Heart right ventricle (tissue), 16 donors: ENCODE measurements around the gene CLTA. TPM values are rescaled to one million over a fixed set of nuclear protein-coding genes. Genes with fewer than 3 reads are reported as not detected.
A peak's percentile ranks its signal among the peaks of the same experiment; 100 is the strongest.

Experiments used
- ATAC-seq, 8 donors: fragments of 200-7000 bp; cut with Tn5 transposase; one replicate each; pipeline ENCODE4 v1.9.1; 2020; ENCODE audit warnings: mild to moderate bottlenecking in 8 of 8, moderate library complexity in 8 of 8, moderate number of reproducible peaks in 1 of 8
- DNase-seq, 2 donors: peaks; one replicate each; pipeline ENCODE4 v3.0.0-alpha.2; 2020
- H3K27ac ChIP-seq, 10 donors: fragments of 200-600 bp; sonication (generic) in 2 of 10; one replicate each; pipeline versions ENCODE4 v1.5.0 to v1.8.0; 2020 to 2022; ENCODE audit warnings: mild to moderate bottlenecking in 3 of 10
- H3K27me3 ChIP-seq, 7 donors: fragments of 200-600 bp; one replicate each; pipeline ENCODE4 v1.8.0; 2021 to 2022; ENCODE audit warnings: mild to moderate bottlenecking in 2 of 7
- H3K36me3 ChIP-seq, 9 donors: fragments of 200-600 bp; sonication (generic) in 1 of 9; one replicate each; pipeline versions ENCODE4 v1.5.0 to v1.8.0; 2020 to 2022; ENCODE audit warnings: mild to moderate bottlenecking in 2 of 9
- H3K4me1 ChIP-seq, 9 donors: fragments of 200-600 bp; sonication (generic) in 1 of 9; one replicate each; pipeline versions ENCODE4 v1.5.0 to v1.8.0; 2020 to 2022; ENCODE audit warnings: mild to moderate bottlenecking in 4 of 9
- H3K4me3 ChIP-seq, 10 donors: fragments of 200-600 bp; sonication (generic) in 2 of 10; one replicate each; pipeline versions ENCODE4 v1.5.0 to v1.8.0; 2020 to 2022; ENCODE audit warnings: mild to moderate bottlenecking in 7 of 10, moderate library complexity in 2 of 10
- H3K9me3 ChIP-seq, 11 donors: fragments of 200-600 bp in 10 of 11; sonication (generic) in 2 of 11; one replicate each; pipeline versions ENCODE4 v1.5.0 to v1.8.0; 2013 to 2022; ENCODE audit warnings: mild to moderate bottlenecking in 2 of 11, control low read depth in 1 of 11, moderate library complexity in 1 of 11
- WGBS, 2 donors: extraction: QIAGEN DNeasy Blood & Tissue Kit; methylation state at CpG; one replicate each; pipeline ENCODE4 v1.1.7; 2013; ENCODE audit warnings: inconsistent platforms in 1 of 2; 5-methylcytosine and 5-hydroxymethylcytosine counted together
- intact Hi-C, 10 donors: fragments of 100-400 bp; cut with DNase I; formaldehyde crosslinking; loops; one replicate each; pipeline versions ENCODE4 v1.11.1 to v1.14.2; 2022
- long read RNA-seq, 3 donors: library from polyadenylated mRNA; unstranded; transcript quantifications; one replicate each; pipeline ENCODE4 v2.0.0, GENCODE V29; 2020 to 2021
- polyA plus RNA-seq, 2 donors: library from polyadenylated mRNA; stranded (reverse); fragments of 200-250 nt; gene quantifications; one replicate each; pipeline ENCODE4 v1.2.3, GENCODE V29; 2013
- total RNA-seq, 10 donors: library from RNA; stranded (reverse); fragmentation: NEBNext Ultra II Directional in 3 of 10; extraction: Animal tissue kit (Norgen Biotek cat#: 25700) in 3 of 10; gene quantifications; one replicate each; pipeline versions ENCODE4 v1.2.1 to v1.2.4, GENCODE V29; 2021 to 2023
- TF ChIP-seq, protein P1 (sequence below), 9 donors: fragments of 200-600 bp; sonication (generic) in 2 of 9; IDR thresholded peaks; one replicate each; pipeline versions ENCODE4 v1.5.0 to v1.8.0; 2021 to 2022; ENCODE audit warnings: antibody characterized with exemption in 9 of 9, mild to moderate bottlenecking in 5 of 9, moderate library complexity in 1 of 9
- donor health status: Arrhythmogenic right ventricular cardiomyopathy.
- donor health status: ischemic (EF 13 %, LVEDD 7.1; RV severe dilation, severe dysfunction).
- donor health status: healthy with polysubstance abuse.
- donor health status: DM: no; HTN: yes; CAD: no.
- donor health status: DM: no; HTN: no; CAD: no.
- donor health status: ischemic (EF 25% LVEDD 6.9; RV normal size, moderate dysfunction).
- donor health status: ischemic (EF 25% LVEDD 5.7; RV mildly dilated, moderate dysfunction).
- donor health status: healthy.
- donor health status: DM: yes; HTN: yes; CAD: no.
- donor health status: Ischemic cardiomyopathy.
- donor health status: ischemic (EF 35%, LVEDD 5.7; RV mildly dilated, moderate dysfunction).
- donor health status: nonischemic (EF 11% LVEDD 7.7; RV severe dilation, severe dysfunction).
- donor health status: DM: yes; HTN: yes; CAD: no.
- donor health status: PGD.
- donor health status: ischemic (EF 29% LVEDD 5.4; RV normal size, mild dysfunction).
- donor health status: nonischemic (EF 23%, LVEDD 6.1; RV moderate dilation, normal function).

The CLTA gene, protein sequence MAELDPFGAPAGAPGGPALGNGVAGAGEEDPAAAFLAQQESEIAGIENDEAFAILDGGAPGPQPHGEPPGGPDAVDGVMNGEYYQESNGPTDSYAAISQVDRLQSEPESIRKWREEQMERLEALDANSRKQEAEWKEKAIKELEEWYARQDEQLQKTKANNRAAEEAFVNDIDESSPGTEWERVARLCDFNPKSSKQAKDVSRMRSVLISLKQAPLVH
- 10 to 100 TPM; 44.5 to 80.4 (median 48.8) TPM for total RNA-seq
- 100 to 1,000 TPM in 1 of 2 donors, 10 to 100 TPM in 1; 34.3 to 138 TPM for polyA plus RNA-seq
- long read RNA-seq, donor 1, transcript CLTA-202 (5 exons, 1,073 nt): major isoform, 48 of 66 reads
- long read RNA-seq, donor 1, transcript CLTA-207 (6 exons, 1,102 nt): minor isoform, 9 of 66 reads
- long read RNA-seq, donor 1, partial matches to known transcripts: 3 of 66 reads
- long read RNA-seq, donor 1, other reads (novel, unspliced or antisense): 6 of 66 reads
- long read RNA-seq, donor 2, transcript CLTA-202 (5 exons, 1,073 nt): major isoform, 42 of 54 reads
- long read RNA-seq, donor 2, transcript CLTA-207 (6 exons, 1,102 nt): minor isoform, 5 of 54 reads
- long read RNA-seq, donor 2, partial matches to known transcripts: 1 of 54 reads
- long read RNA-seq, donor 2, other reads (novel, unspliced or antisense): 6 of 54 reads
- long read RNA-seq, donor 3, transcript CLTA-207 (6 exons, 1,102 nt): minor isoform, 12 of 61 reads
- long read RNA-seq, donor 3, transcript CLTA-202 (5 exons, 1,073 nt): major isoform, 39 of 61 reads
- long read RNA-seq, donor 3, partial matches to known transcripts: 3 of 61 reads
- long read RNA-seq, donor 3, other reads (novel, unspliced or antisense): 5 of 61 reads

DNA sequence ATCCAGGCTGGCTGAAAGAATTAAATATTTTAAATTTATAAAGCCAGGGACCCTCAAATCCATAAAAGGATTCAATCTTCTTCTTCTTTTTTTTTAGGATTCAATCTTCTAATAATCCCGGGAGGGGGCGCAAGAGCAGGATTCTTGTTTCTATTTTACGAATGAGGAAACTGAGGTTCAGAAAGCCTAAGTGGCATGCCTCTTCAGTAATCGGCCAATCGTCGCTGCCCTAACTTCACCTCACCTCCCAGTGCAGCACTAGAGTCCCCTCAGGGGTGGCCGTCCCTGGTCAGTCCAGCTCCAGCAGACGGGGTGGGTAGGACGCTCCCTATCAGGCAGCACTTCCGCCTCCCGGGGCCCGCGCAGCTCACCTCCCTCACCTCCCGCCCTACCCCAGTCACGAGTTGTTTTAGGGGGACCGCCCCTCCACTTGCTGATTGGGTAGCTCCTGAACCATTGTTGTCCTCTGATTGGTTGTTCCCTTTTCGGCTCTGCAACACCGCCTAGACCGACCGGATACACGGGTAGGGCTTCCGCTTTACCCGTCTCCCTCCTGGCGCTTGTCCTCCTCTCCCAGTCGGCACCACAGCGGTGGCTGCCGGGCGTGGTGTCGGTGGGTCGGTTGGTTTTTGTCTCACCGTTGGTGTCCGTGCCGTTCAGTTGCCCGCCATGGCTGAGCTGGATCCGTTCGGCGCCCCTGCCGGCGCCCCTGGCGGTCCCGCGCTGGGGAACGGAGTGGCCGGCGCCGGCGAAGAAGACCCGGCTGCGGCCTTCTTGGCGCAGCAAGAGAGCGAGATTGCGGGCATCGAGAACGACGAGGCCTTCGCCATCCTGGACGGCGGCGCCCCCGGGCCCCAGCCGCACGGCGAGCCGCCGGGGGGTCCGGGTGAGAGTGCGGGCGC, at the start of gene CLTA:
Gene CLTA, plus strand, starts transcription at position 534 of the 902 bp plus-strand sequence. Its CDS starts 136 bp downstream, at position 670.
- Histone ChIP-seq H3K27me3 (no peaks in the 10 kb centered on the region), H3K27ac (peak within 1 kb of the TSS; percentile 48 to 95 (median 88)), H3K36me3 (peaks cover 0 to 17% (median 0%) of the 10 kb centered on the region in 9 donors), H3K4me3 (peak within 1 kb of the TSS; percentile 64 to 97 (median 85)), H3K4me1 (peaks cover 12 to 45% (median 38%) of the 10 kb centered on the region in 9 donors), H3K9me3 (no peaks in the 10 kb centered on the region)
- DNase-seq (peak; percentile 92 to 98), ATAC-seq (peak; percentile 99 to 100 (median 99))
- TF ChIP-seq, protein P1, sequence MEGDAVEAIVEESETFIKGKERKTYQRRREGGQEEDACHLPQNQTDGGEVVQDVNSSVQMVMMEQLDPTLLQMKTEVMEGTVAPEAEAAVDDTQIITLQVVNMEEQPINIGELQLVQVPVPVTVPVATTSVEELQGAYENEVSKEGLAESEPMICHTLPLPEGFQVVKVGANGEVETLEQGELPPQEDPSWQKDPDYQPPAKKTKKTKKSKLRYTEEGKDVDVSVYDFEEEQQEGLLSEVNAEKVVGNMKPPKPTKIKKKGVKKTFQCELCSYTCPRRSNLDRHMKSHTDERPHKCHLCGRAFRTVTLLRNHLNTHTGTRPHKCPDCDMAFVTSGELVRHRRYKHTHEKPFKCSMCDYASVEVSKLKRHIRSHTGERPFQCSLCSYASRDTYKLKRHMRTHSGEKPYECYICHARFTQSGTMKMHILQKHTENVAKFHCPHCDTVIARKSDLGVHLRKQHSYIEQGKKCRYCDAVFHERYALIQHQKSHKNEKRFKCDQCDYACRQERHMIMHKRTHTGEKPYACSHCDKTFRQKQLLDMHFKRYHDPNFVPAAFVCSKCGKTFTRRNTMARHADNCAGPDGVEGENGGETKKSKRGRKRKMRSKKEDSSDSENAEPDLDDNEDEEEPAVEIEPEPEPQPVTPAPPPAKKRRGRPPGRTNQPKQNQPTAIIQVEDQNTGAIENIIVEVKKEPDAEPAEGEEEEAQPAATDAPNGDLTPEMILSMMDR (IDR thresholded peaks at IDR 0.05): peak in 8 of 9 donors; percentile 40 to 72 (median 58)
- intact Hi-C loops: loop anchor here in 6 of 10 donors (2.0 to 10.0 kb wide), 6 partner anchors 67 to 372 kb away; partner anchors contain the start of gene GNE (in 2 of the 6)
- 0% methylated on average over 66 to 68 of the region's 68 CpGs for WGBS, 2 donors

DNA sequence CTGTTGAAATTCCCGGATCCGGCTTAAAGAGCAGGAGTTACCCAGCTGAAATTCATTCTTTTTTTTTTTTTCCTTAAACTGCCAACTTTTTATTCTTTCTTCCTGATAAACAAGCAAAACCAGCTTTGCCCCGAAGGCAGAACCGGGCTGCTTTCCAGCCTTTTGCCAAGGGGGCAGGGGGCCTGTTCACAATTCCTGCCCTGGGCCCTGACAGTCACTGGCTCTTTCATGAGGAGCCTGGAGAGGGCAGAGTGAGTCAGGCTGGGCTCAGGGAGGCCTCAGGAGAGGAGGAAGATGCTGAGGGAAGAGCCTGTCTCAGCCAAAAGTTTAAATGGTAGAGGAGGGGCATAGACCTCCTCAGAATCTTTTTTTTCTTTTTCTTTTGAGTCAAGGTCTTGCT, 49.4 kb upstream of the CLTA start:
- H3K4me1 ChIP-seq: peaks cover 3 to 92% (median 32%) of the 10 kb centered on the region in 9 donors
- peak overlapping the region in 4 of 10 donors; percentile 4 to 92 (median 80) for H3K27ac ChIP-seq

DNA sequence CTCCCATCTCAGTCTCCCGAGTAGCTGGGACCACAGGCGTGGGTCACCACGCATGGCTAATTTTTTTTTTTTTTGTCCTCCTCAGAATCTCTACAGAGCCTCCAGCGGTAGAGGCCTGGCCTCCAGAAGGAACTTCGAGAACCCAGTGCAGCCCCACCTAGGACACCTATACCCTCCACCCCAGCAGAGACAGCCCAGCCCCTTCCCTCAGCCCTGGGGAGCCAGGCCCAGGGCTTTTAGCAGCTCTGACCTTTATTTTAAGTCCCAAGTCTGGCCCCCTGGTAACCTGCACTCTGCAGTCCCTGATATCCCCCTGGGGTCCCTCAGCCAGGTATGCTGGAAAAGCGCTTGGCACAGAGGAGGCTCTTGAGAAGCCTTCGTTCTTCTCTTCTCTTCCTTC, 49.0 kb upstream of the CLTA start:
- TF ChIP-seq, protein P1 (IDR thresholded peaks at IDR 0.05): no peak
- WGBS, 2 donors: 92 to 95% methylated on average over 7 of the region's 7 CpGs
- H3K36me3 ChIP-seq: peaks cover 0 to 4% (median 0%) of the 10 kb centered on the region in 9 donors
- no peak overlapping the region for H3K4me3 ChIP-seq
- DNase-seq (no peak), ATAC-seq (no peak)
- peaks cover 0 to 9% (median 0%) of the 10 kb centered on the region in 11 donors for H3K9me3 ChIP-seq
- H3K4me1 ChIP-seq: peaks cover 3 to 97% (median 32%) of the 10 kb centered on the region in 9 donors
- intact Hi-C loops: no loop called here
- H3K27me3 ChIP-seq: no peaks in the 10 kb centered on the region
- H3K27ac ChIP-seq: peak overlapping the region in 3 of 10 donors; percentile 77 to 92 (median 82)

More for the DNA sequence above, 49.4 kb upstream of the CLTA start:
- ATAC-seq: peak in 1 of 8 donors; percentile 23
- 76 to 85% methylated on average over 4 of the region's 4 CpGs for WGBS, 2 donors
- Histone ChIP-seq H3K4me3 (no peak overlapping the region), H3K9me3 (peaks cover 0 to 8% (median 0%) of the 10 kb centered on the region in 11 donors), H3K36me3 (peaks cover 0 to 3% (median 0%) of the 10 kb centered on the region in 9 donors), H3K27me3 (peaks cover 0 to under 1% (median 0%) of the 10 kb centered on the region in 7 donors)
- intact Hi-C loops: no loop called here
- no peak for DNase-seq
- TF ChIP-seq, protein P1 (IDR thresholded peaks at IDR 0.05): peak in 4 of 9 donors; percentile 21 to 35 (median 34)
